HCT116 (cell line): ENCODE measurements around the gene LDLRAD4.

Experiments used
- CTCF ChIP-seq, 3 experiments: fragments of 200-600 bp in 1 of 3; sonication (generic) in 1 of 3; IDR thresholded peaks in 2 of 3; conservative IDR thresholded peaks in 1 of 3; 2 replicates each; pipeline ENCODE4 v1.5.1; 2012 to 2017; ENCODE audit warnings: low read depth in 2 of 3, low read length in 2 of 3, antibody characterized with exemption in 1 of 3, borderline replicate concordance in 1 of 3, control low read depth in 1 of 3, mild to moderate bottlenecking in 1 of 3, mixed read lengths in 1 of 3, mixed run types in 1 of 3, moderate library complexity in 1 of 3; ENCODE audit not compliant: insufficient read depth in 1 of 3
- ELF1 ChIP-seq: IDR thresholded peaks from 2 replicates; pipeline ENCODE4 v1.6.1; 2012; ENCODE audit warnings: low read depth, borderline replicate concordance
- EZH2 ChIP-seq: fragments of 200-600 bp; sonication (generic); IDR thresholded peaks from 2 replicates; pipeline ENCODE4 v1.6.1; 2017; ENCODE audit warnings: antibody characterized with exemption, mixed run types
- EZH2phosphoT487 ChIP-seq: fragments of 200-600 bp; IDR thresholded peaks from 2 replicates; pipeline ENCODE4 v1.6.1; 2018; ENCODE audit warnings: antibody characterized with exemption, borderline replicate concordance
- REST ChIP-seq: IDR thresholded peaks from 2 replicates; pipeline ENCODE4 v1.6.1; 2012; ENCODE audit warnings: low read depth
- SIN3A ChIP-seq: IDR thresholded peaks from 2 replicates; pipeline ENCODE4 v1.6.1; 2012; ENCODE audit warnings: low read depth
- TF ChIP-seq, protein P1 (sequence below): IDR thresholded peaks from 2 replicates; pipeline ENCODE4 v1.6.1; 2011; ENCODE audit warnings: mild to moderate bottlenecking, low read length, moderate library complexity; ENCODE audit not compliant: insufficient replicate concordance; ENCODE audit errors: extremely low read depth

GRCh38 chr18:13544953-13545352 is 326.4 kb downstream of the LDLRAD4 start:
- TF ChIP-seq REST: no peak
- no peak for TF ChIP-seq ELF1
- TF ChIP-seq EZH2phosphoT487: no peak
- TF ChIP-seq CTCF (IDR thresholded peaks at IDR 0.05 in 2 of 3, conservative IDR thresholded peaks at IDR 0.05 in 1 of 3; ENCODE audit: borderline replicate concordance in 1 of 3, insufficient read depth in 1 of 3, low read depth in 2 of 3, low read length in 2 of 3): no peak
- TF ChIP-seq, protein P1, sequence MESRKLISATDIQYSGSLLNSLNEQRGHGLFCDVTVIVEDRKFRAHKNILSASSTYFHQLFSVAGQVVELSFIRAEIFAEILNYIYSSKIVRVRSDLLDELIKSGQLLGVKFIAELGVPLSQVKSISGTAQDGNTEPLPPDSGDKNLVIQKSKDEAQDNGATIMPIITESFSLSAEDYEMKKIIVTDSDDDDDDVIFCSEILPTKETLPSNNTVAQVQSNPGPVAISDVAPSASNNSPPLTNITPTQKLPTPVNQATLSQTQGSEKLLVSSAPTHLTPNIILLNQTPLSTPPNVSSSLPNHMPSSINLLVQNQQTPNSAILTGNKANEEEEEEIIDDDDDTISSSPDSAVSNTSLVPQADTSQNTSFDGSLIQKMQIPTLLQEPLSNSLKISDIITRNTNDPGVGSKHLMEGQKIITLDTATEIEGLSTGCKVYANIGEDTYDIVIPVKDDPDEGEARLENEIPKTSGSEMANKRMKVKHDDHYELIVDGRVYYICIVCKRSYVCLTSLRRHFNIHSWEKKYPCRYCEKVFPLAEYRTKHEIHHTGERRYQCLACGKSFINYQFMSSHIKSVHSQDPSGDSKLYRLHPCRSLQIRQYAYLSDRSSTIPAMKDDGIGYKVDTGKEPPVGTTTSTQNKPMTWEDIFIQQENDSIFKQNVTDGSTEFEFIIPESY: no peak
- TF ChIP-seq SIN3A: no peak
- no peak for TF ChIP-seq EZH2
